ENCODE data around the gene CDC5L. TPM values are rescaled to one million over a fixed set of nuclear protein-coding genes. Genes with fewer than 3 reads are reported as not detected.

CDC5L gene
- total RNA-seq, 1 donor from 2014 or later, result 20.0 TPM

DNA sequence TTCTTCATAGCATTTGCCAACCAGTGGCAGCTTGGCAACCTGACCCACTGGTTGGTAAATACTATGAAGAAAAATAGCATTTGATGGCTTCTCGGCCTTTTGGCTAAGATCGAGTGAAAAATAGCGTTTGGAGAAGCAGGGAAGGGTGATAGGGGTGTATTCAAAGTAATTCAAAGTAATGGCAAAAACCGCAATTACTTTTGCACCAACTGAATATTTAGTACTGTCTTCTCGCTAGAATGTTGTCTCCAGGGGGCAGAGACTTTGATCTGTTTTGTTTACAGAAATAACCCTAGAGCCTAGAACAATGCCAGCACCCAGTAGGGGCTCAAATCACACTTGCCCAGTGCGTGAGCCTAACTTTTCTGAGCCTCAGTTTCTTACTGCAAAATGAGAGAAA lies 106.1 kb downstream of the CDC5L start:
- Histone ChIP-seq H3K4me3 (no peak overlapping the region), H3K27me3 (ENCODE audit: low read depth) (peaks cover 22% of the 10 kb centered on the region), H3K27ac (replicated peaks) (no peak overlapping the region), H3K36me3 (no peaks in the 10 kb centered on the region), H3K9me3 (replicated peaks) (no peaks in the 10 kb centered on the region), H3K4me1 (peaks cover 5% of the 10 kb centered on the region)
- DNase-seq, result no peak
- intact Hi-C loops (cut with micrococcal nuclease), result no loop called here
- TF ChIP-seq, protein P1, sequence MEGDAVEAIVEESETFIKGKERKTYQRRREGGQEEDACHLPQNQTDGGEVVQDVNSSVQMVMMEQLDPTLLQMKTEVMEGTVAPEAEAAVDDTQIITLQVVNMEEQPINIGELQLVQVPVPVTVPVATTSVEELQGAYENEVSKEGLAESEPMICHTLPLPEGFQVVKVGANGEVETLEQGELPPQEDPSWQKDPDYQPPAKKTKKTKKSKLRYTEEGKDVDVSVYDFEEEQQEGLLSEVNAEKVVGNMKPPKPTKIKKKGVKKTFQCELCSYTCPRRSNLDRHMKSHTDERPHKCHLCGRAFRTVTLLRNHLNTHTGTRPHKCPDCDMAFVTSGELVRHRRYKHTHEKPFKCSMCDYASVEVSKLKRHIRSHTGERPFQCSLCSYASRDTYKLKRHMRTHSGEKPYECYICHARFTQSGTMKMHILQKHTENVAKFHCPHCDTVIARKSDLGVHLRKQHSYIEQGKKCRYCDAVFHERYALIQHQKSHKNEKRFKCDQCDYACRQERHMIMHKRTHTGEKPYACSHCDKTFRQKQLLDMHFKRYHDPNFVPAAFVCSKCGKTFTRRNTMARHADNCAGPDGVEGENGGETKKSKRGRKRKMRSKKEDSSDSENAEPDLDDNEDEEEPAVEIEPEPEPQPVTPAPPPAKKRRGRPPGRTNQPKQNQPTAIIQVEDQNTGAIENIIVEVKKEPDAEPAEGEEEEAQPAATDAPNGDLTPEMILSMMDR (IDR thresholded peaks at IDR 0.05; ENCODE audit: borderline replicate concordance), result no peak

DNA sequence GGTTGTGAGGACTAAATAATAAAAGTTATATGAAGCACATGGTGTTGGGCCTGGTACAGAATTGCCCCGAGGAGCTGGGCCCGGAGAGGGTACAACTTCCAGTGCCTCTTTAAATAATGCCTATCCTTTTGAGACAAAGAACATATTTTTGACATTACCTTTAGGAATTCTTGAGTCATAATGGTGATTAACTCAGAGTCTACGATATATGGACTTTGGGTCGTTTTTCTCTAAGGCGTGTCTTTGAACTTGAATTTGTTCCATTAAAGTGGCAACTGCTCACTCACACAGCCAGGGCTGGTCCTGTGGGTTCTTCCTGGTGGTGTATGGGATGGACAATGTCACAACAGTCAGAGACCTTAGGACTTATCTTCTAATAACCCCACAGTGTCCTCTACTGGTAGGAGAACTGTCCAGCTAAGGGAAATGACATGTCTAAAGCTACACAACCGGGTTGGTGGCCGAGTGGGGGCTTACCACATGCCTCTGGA lies 106.5 kb downstream of the CDC5L start:
- no peak overlapping the region for H3K27ac ChIP-seq (replicated peaks)
- TF ChIP-seq, protein P1 (IDR thresholded peaks at IDR 0.05; ENCODE audit: borderline replicate concordance), result peak; percentile 16

DNA sequence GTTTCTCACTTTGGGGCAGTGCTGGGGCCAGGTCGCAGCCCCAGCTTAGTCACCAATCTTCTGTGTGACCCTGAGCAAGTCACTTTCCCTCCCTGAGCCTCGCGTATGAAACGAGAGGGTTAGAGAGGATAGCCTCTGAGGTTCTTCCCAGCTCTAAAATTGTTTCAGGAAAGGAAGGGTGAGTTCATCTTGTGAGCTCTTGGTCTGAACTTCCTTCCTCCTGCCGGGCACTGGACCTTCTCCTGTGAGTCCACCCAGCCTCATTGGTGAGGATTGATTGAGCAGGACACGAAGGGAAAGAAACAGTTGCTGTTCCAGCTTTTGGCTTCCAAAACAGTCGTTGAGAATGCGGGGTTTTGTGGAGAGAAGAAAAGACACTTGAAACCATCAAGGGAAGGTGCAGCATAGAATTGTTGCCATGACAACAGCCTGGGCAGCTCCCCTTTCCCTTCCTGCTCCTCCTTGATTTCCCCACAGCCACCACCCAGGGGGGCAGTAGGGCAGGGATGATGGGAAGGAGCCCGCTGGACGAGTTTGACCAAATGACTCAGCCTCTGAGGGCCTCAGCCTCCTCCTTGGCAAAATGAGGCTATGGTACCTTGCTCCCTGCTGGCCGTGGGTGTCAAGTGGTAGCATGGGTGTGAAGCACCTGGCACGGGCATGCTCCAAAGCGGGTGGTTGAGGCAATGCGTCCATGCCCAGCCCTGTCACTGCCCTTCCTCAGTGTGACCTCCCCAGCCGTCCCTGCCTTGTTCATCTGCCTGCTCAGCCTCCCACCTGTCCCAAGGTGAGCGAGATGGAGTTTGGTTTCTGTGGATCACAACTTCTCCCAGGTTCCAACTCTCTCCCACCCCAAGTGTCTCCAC lies 107.8 kb downstream of the CDC5L start:
- no peak overlapping the region for H3K27ac ChIP-seq (replicated peaks)
- no peak overlapping the region for H3K4me3 ChIP-seq
- no peaks in the 10 kb centered on the region for H3K4me1 ChIP-seq
- TF ChIP-seq, protein P1 (IDR thresholded peaks at IDR 0.05; ENCODE audit: borderline replicate concordance), result no peak
- no peaks in the 10 kb centered on the region for H3K9me3 ChIP-seq (replicated peaks)
- no peaks in the 10 kb centered on the region for H3K36me3 ChIP-seq
- H3K27me3 ChIP-seq (ENCODE audit: low read depth), result peaks cover 22% of the 10 kb centered on the region
- intact Hi-C loops (cut with micrococcal nuclease), result no loop called here
- DNase-seq, result no peak

More for the DNA sequence above, 106.5 kb downstream of the CDC5L start:
- H3K36me3 ChIP-seq, result no peaks in the 10 kb centered on the region
- H3K27me3 ChIP-seq (ENCODE audit: low read depth), result peaks cover 22% of the 10 kb centered on the region
- H3K4me1 ChIP-seq, result peaks cover 5% of the 10 kb centered on the region
- H3K9me3 ChIP-seq (replicated peaks), result no peaks in the 10 kb centered on the region
- no peak for DNase-seq
- intact Hi-C loops (cut with micrococcal nuclease), result no loop called here
- no peak overlapping the region for H3K4me3 ChIP-seq

DNA sequence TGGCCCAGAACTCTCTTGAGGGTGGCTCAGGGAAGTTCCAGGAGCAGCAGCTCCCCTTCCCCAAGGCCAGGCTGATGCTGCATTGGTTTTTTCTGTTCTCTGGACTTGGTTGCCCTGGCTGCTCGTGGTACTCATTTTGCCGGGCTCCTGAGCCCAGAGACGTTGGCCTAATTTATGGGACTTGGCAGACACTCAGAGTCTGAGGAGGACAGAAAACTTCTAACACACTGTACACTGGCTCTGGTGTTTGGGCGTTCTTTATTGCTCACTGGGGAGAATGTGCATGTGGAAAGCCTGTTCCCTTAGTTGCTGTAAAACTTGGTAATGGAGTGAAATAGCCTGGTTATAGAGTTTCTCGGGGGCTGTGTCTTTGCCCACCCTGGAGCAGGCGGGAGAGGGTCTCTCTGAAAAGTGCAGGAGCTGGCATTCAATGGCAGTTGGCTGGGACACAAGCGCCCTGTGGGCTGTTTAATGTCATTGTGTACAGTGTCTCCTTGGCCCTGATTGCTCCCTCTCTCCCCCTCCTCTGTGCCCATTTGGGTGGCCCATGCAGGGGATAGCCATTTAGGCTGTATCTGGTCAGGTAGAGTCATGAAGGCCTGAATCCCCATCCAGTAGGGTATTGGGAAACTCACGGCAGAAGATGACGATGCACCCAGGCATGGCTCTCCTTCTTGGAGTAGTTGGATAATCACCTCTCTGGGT lies 109.3 kb downstream of the CDC5L start:
- no peaks in the 10 kb centered on the region for H3K4me1 ChIP-seq
- H3K4me3 ChIP-seq, result no peak overlapping the region
- intact Hi-C loops (cut with micrococcal nuclease), result no loop called here
- peaks cover 22% of the 10 kb centered on the region for H3K27me3 ChIP-seq (ENCODE audit: low read depth)
- peaks cover 11% of the 10 kb centered on the region for H3K9me3 ChIP-seq (replicated peaks)
- TF ChIP-seq, protein P1 (IDR thresholded peaks at IDR 0.05; ENCODE audit: borderline replicate concordance), result no peak
- no peaks in the 10 kb centered on the region for H3K36me3 ChIP-seq
- H3K27ac ChIP-seq (replicated peaks), result no peak overlapping the region
- DNase-seq, result no peak

DNA sequence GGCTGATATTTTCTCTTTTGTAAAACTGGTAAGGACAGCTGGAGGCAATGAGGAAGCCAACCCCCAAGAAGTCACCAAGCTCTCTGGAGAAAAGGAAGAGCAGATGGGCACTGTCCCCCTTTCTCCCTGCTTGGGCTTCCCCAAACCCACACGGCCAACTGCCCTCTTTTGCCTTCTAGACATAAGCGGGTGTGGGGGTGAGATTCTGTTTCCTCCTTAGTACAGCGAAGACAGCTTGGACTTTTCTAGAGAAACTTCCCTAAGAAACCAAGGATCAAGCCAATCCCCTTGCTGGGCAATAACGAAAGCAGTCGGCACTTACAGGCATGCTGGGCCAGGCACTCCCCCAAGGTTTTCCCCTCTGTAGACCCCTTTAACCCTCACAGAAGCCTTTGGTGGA lies 110.3 kb downstream of the CDC5L start:
- TF ChIP-seq, protein P1 (IDR thresholded peaks at IDR 0.05; ENCODE audit: borderline replicate concordance), result no peak
- H3K27ac ChIP-seq (replicated peaks), result no peak overlapping the region
- no peak for DNase-seq

More for the DNA sequence above, 110.3 kb downstream of the CDC5L start:
- peaks cover 22% of the 10 kb centered on the region for H3K27me3 ChIP-seq (ENCODE audit: low read depth)
- intact Hi-C loops (cut with micrococcal nuclease), result no loop called here
- no peak overlapping the region for H3K4me3 ChIP-seq
- no peaks in the 10 kb centered on the region for H3K4me1 ChIP-seq
- no peaks in the 10 kb centered on the region for H3K36me3 ChIP-seq
- peaks cover 11% of the 10 kb centered on the region for H3K9me3 ChIP-seq (replicated peaks)

Measured in left ventricle myocardium inferior (tissue), 1 donor.